SJSA1 (cell line): Measurements from ENCODE around the gene PRKCH. TPM values are rescaled to one million over a fixed set of nuclear protein-coding genes. Genes with fewer than 3 reads are reported as not detected.

Experiments used
- DNase-seq, 2 experiments: peaks; one replicate each; pipeline ENCODE4 v3.0.0-alpha.2; 2015 to 2020; ENCODE audit warnings: low spot score in 2 of 2, low read depth in 1 of 2
- H3K27ac ChIP-seq: fragments of 250-450 bp; sonication (Bioruptor Pico); 2 replicates; pipeline ENCODE4 v1.5.1; 2020; ENCODE audit warnings: mild to moderate bottlenecking, moderate library complexity
- H3K27me3 ChIP-seq: fragments of 250-450 bp; sonication (Bioruptor Pico); replicated peaks from 2 replicates; pipeline ENCODE4 v1.5.1; 2020; ENCODE audit warnings: mild to moderate bottlenecking, moderate library complexity
- H3K36me3 ChIP-seq: fragments of 250-450 bp; sonication (Bioruptor Pico); 2 replicates; pipeline ENCODE4 v1.5.1; 2020; ENCODE audit warnings: mild to moderate bottlenecking
- H3K4me1 ChIP-seq: fragments of 250-450 bp; sonication (Bioruptor Pico); replicated peaks from 2 replicates; pipeline ENCODE4 v1.6.1; 2021; ENCODE audit warnings: mild to moderate bottlenecking
- H3K4me3 ChIP-seq: fragments of 250-450 bp; sonication (Bioruptor Pico); 2 replicates; pipeline ENCODE4 v1.5.1; 2020; ENCODE audit warnings: mild to moderate bottlenecking
- H3K9me3 ChIP-seq: fragments of 250-450 bp; sonication (Bioruptor Pico); replicated peaks from 2 replicates; pipeline ENCODE4 v1.5.1; 2020; ENCODE audit warnings: mild to moderate bottlenecking
- total RNA-seq: library from RNA; depleted of rRNA; stranded (reverse); fragments of >200 nt; shearing (Covaris generic); gene quantifications from 2 replicates; pipeline ENCODE4 v1.2.3, GENCODE V29; 2014

PRKCH gene
- total RNA-seq, 1 experiment from 2014 or later = 5.7 TPM

- H3K4me1 ChIP-seq = peaks cover 23% of the 10 kb centered on the region
- H3K4me3 ChIP-seq = no peak overlapping the region
- H3K27ac ChIP-seq = no peak overlapping the region
- H3K27me3 ChIP-seq = no peaks in the 10 kb centered on the region
- no peak for DNase-seq
- H3K9me3 ChIP-seq = no peaks in the 10 kb centered on the region
- no peaks in the 10 kb centered on the region for H3K36me3 ChIP-seq
These were observed 224.5 kb downstream of the PRKCH start for GRCh38 chr14:61545726-61546455.

- peak; percentile 72 to 79 for DNase-seq
- Histone ChIP-seq H3K9me3 (no peaks in the 10 kb centered on the region), H3K27me3 (no peaks in the 10 kb centered on the region), H3K36me3 (no peaks in the 10 kb centered on the region), H3K4me1 (peaks cover 23% of the 10 kb centered on the region), H3K27ac (peak overlapping the region; percentile 88), H3K4me3 (no peak overlapping the region)
These were observed 226.0 kb downstream of the PRKCH start for GRCh38 chr14:61547186-61548069.

GRCh38 chr14:61549425-61549824, 228.0 kb downstream of the PRKCH start:
- no peak for DNase-seq
- Histone ChIP-seq H3K27me3 (no peaks in the 10 kb centered on the region), H3K4me1 (peaks cover 42% of the 10 kb centered on the region), H3K4me3 (no peak overlapping the region), H3K27ac (no peak overlapping the region), H3K9me3 (no peaks in the 10 kb centered on the region), H3K36me3 (no peaks in the 10 kb centered on the region)

GRCh38 chr14:61551384-61551783, 230.0 kb downstream of the PRKCH start:
- H3K4me3 ChIP-seq = no peak overlapping the region
- H3K27me3 ChIP-seq = no peaks in the 10 kb centered on the region
- H3K27ac ChIP-seq = no peak overlapping the region
- H3K9me3 ChIP-seq = no peaks in the 10 kb centered on the region
- no peaks in the 10 kb centered on the region for H3K36me3 ChIP-seq
- DNase-seq = no peak
- H3K4me1 ChIP-seq = peaks cover 57% of the 10 kb centered on the region

- no peak for DNase-seq
- Histone ChIP-seq H3K4me3 (no peak overlapping the region), H3K27ac (no peak overlapping the region), H3K4me1 (peaks cover 59% of the 10 kb centered on the region), H3K27me3 (no peaks in the 10 kb centered on the region), H3K36me3 (no peaks in the 10 kb centered on the region), H3K9me3 (no peaks in the 10 kb centered on the region)
These were observed 230.9 kb downstream of the PRKCH start for GRCh38 chr14:61552241-61552640.

- H3K4me1 ChIP-seq = peaks cover 48% of the 10 kb centered on the region
- no peaks in the 10 kb centered on the region for H3K27me3 ChIP-seq
- H3K9me3 ChIP-seq = no peaks in the 10 kb centered on the region
- DNase-seq = peak; percentile 60 to 66
- no peaks in the 10 kb centered on the region for H3K36me3 ChIP-seq
- H3K27ac ChIP-seq = peak overlapping the region; percentile 73
- no peak overlapping the region for H3K4me3 ChIP-seq
These were observed 232.6 kb downstream of the PRKCH start for GRCh38 chr14:61553730-61554641.

GRCh38 chr14:61555056-61555838, 233.9 kb downstream of the PRKCH start:
- no peak for DNase-seq
- Histone ChIP-seq H3K4me3 (no peak overlapping the region), H3K27me3 (no peaks in the 10 kb centered on the region), H3K36me3 (no peaks in the 10 kb centered on the region), H3K27ac (0 out of 2 replicates have a peak overlapping the region, but pooled peaks have one; percentile 14), H3K4me1 (peaks cover 58% of the 10 kb centered on the region), H3K9me3 (no peaks in the 10 kb centered on the region)

- Histone ChIP-seq H3K4me1 (peaks cover 70% of the 10 kb centered on the region), H3K27me3 (no peaks in the 10 kb centered on the region), H3K27ac (no peak overlapping the region), H3K9me3 (no peaks in the 10 kb centered on the region), H3K36me3 (no peaks in the 10 kb centered on the region), H3K4me3 (no peak overlapping the region)
- DNase-seq = no peak
These were observed 235.1 kb downstream of the PRKCH start for GRCh38 chr14:61556455-61556854.

- no peak overlapping the region for H3K4me3 ChIP-seq
- H3K27ac ChIP-seq = no peak overlapping the region
- no peaks in the 10 kb centered on the region for H3K9me3 ChIP-seq
- DNase-seq = no peak
- H3K36me3 ChIP-seq = no peaks in the 10 kb centered on the region
- H3K4me1 ChIP-seq = peaks cover 78% of the 10 kb centered on the region
- no peaks in the 10 kb centered on the region for H3K27me3 ChIP-seq
These were observed 235.9 kb downstream of the PRKCH start for GRCh38 chr14:61557262-61557661.

GRCh38 chr14:61557854-61558253, 236.5 kb downstream of the PRKCH start:
- Histone ChIP-seq H3K36me3 (no peaks in the 10 kb centered on the region), H3K4me1 (peaks cover 81% of the 10 kb centered on the region), H3K27me3 (no peaks in the 10 kb centered on the region), H3K27ac (no peak overlapping the region), H3K9me3 (no peaks in the 10 kb centered on the region), H3K4me3 (no peak overlapping the region)
- DNase-seq = no peak

GRCh38 chr14:61558271-61558670, 236.9 kb downstream of the PRKCH start:
- H3K27ac ChIP-seq = no peak overlapping the region
- no peak for DNase-seq
- H3K4me1 ChIP-seq = peaks cover 81% of the 10 kb centered on the region

GRCh38 chr14:61559641-61560201, 238.3 kb downstream of the PRKCH start:
- Histone ChIP-seq H3K4me3 (no peak overlapping the region), H3K9me3 (no peaks in the 10 kb centered on the region), H3K27me3 (no peaks in the 10 kb centered on the region), H3K36me3 (no peaks in the 10 kb centered on the region), H3K4me1 (peaks cover 80% of the 10 kb centered on the region), H3K27ac (peak overlapping the region; percentile 98)
- DNase-seq = no peak

More at GRCh38 chr14:61558271-61558670, 236.9 kb downstream of the PRKCH start:
- no peaks in the 10 kb centered on the region for H3K36me3 ChIP-seq
- H3K4me3 ChIP-seq = no peak overlapping the region
- no peaks in the 10 kb centered on the region for H3K27me3 ChIP-seq
- no peaks in the 10 kb centered on the region for H3K9me3 ChIP-seq
